Midbrain (tissue), 1 donor: Measurements from ENCODE around the gene RETREG1.
"Not testable (repeated sequence)": the region's sequence is repeated elsewhere in the genome, so short reads cannot be mapped to it uniquely, and the experiment has no call there.

Experiments
- DNase-seq: peaks from one replicate; lab custom pipeline; 2025; lab: John Stamatoyannopoulos, UW

The RETREG1 gene

DNA sequence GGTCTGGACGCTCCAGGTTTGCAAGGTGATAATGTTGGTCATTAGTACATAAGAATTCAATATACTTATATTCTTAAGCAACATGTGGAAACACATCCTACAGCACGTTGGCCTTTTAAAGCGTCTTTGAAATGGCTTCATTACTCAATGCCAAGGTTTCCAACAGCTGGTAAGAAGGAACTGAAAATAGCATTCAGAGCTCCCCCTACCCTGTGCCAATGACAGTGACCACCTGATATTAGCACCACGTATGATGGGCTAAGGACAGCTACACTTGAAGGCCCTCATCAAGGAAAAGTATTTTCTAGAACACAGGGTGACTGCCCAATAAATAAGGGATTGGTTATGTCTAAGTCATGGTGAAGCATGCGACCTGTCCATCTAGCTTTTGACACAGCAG, 161.1 kb downstream of the RETREG1 start:
- DNase-seq = no peak

DNA sequence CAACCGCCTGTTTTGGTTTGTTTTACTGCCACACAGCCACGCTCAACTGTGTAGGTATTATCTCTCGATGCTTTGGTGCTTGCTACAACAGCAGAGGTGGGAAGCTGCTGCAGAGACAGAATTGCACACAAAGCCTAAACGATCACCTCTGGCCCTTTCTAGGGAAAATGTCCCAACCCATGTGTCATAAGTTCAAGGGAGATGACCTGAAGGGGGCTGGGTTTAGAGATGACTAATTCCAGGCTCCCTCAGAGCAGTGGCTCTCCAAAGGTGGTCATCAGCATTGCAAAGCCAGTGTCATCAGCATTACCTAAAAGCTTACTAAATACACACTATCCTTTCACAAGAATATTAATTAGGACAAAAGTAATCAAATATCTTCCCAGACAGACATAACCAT, 162.1 kb downstream of the RETREG1 start:
- no peak for DNase-seq

DNA sequence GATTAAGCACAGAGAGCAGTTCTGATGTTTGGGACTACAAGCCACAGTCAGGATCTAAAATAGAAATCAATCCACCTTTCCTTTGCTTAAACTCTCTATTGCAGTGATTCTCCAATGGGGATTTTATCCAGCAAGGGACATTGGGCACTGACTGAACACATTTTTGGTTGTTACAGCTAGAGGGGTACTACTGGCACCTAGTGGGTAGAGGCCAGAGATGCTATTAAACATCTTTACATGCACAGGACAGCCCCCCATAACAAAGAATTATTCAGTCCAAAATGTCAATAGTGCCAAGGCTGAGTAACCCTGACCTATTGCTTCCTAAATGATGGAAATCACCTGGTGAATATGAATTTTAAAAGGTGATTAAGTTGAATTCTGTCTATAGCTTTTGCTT, 163.2 kb downstream of the RETREG1 start:
- no peak for DNase-seq

GRCh38 chr5:16450163-16450562, 166.6 kb downstream of the RETREG1 start:
- DNase-seq = no peak

- DNase-seq = no peak
These were observed 169.8 kb downstream of the RETREG1 start for GRCh38 chr5:16446993-16447392.

GRCh38 chr5:16437977-16438376, 178.8 kb downstream of the RETREG1 start:
- DNase-seq = no peak

DNA sequence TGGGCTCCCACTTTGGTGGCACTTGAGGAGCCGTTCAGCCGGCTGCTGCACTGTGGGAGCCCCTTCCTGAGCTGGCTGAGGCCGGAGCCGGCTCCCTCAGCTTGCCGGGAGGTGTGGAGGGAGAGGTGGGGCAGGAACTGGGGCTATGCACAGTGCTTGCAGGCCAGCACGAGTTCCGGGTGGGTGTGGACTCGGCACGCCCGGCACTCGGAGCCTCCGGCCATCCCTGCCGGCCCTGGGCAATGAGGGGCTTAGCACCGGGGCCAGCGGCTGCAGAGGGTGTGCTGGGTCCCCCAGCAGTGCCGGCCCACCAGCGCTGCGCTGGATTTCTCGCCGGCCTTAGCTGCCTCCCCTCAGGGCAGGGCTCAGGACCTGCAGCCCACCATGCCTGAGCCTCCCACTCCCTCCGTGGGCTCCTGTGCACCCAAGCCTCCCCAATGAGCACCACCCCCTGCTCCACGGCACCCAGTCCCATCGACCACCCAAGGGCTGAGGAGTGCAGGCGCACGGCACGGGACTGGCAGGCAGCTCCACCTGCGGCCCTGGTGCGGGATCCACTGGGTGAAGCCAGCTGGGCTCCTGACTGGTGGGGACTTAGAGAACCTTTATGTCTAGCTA, 180.6 kb downstream of the RETREG1 start:
- not testable (repeated sequence) for DNase-seq

- DNase-seq = no peak
These were observed 185.3 kb downstream of the RETREG1 start for GRCh38 chr5:16431490-16431889.

DNA sequence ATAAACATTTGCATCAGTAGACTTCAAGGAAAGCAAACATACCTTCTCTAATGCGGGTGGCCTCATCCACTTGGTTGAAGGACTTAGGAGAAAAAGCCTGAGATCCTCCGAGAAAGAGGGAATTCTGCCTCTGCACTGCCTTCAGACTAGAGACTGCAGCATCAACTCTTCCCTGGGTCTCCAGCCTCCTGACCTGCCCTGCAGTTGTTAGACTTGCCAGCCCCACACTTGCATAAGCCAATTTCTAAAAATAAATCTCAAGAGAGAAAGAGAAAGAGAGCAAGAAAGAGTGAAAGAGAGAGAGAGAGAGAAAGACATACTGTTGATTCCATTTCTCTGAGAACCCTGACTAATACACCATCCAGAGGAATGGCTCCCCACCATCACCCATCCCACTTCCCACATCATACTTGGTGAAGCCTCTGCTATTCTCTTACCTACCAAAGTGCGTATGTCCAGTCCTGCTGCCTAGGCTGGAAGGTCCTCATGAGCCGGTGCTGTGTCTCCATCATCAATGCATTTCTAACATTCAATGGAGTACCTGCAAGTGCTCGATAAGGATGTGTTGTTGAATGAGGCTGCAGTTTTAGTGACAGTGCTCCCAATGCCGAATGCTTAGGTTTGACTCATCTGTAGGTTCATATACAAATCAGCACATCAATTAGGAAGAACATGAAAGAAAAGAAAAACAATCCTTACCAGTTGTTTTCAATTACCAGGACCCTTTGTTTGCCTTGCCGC, 186.3 kb downstream of the RETREG1 start:
- DNase-seq = no peak

DNA sequence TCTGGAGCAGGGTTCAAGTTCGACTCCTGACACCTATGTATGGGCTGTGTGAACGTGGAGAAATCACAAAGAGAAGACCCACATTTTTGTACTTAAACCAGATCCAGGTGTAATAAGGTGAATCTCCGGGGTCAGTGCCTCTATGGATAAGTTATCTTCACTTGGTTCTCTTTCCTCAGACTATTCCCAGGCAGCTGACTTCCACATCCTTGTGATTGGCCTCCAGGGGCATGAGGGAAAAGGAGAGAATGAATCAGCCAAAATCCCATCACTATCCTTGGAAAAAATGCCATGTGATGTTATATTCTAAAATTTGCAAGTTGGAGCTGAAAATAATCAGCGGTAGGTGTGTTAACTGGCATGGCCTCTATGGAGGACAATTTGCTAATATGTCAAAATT, 188.4 kb downstream of the RETREG1 start:
- no peak for DNase-seq

- DNase-seq = peak; percentile 9
These were observed 189.2 kb downstream of the RETREG1 start for GRCh38 chr5:16427587-16427986.
